Endothelial cell of umbilical vein (primary cell): ENCODE data around the gene APBB2.

Source experiments
- CTCF ChIP-seq, 2 donors: IDR thresholded peaks; 1 replicate in 1 of 2; 2 replicates in 1 of 2; pipeline ENCODE4 v1.5.1; 2011; ENCODE audit warnings: low read length in 2 of 2, mild to moderate bottlenecking in 2 of 2, moderate library complexity in 2 of 2, control low read depth in 1 of 2, inconsistent platforms in 1 of 2, low read depth in 1 of 2; ENCODE audit not compliant: insufficient read depth in 1 of 2; ENCODE audit errors: extremely low read depth in 1 of 2
- EZH2 ChIP-seq: IDR thresholded peaks from 2 replicates; pipeline ENCODE4 v1.6.1; 2012; ENCODE audit warnings: borderline replicate concordance, low read depth, mild to moderate bottlenecking, moderate library complexity, low read length, inconsistent platforms; ENCODE audit not compliant: severe bottlenecking
- GATA2 ChIP-seq: IDR thresholded peaks from 2 replicates; pipeline ENCODE4 v1.7.0; 2011; ENCODE audit warnings: low read depth, mild to moderate bottlenecking, moderate library complexity, mixed read lengths, low read length; ENCODE audit not compliant: insufficient read length, insufficient read depth
- MYC ChIP-seq: IDR thresholded peaks from one replicate; pipeline ENCODE4 v1.6.1; 2011; ENCODE audit warnings: mild to moderate bottlenecking, low read depth, low read length
- POLR2A ChIP-seq: IDR thresholded peaks from 2 replicates; pipeline ENCODE4 v1.6.1; 2012; ENCODE audit warnings: low read depth, mild to moderate bottlenecking, control low read depth, low read length
- POLR2AphosphoS5 ChIP-seq: IDR thresholded peaks from 2 replicates; pipeline ENCODE4 v1.6.1; 2012; ENCODE audit warnings: low read depth, mild to moderate bottlenecking, control low read depth, low read length, moderate library complexity; ENCODE audit not compliant: insufficient read depth

DNA sequence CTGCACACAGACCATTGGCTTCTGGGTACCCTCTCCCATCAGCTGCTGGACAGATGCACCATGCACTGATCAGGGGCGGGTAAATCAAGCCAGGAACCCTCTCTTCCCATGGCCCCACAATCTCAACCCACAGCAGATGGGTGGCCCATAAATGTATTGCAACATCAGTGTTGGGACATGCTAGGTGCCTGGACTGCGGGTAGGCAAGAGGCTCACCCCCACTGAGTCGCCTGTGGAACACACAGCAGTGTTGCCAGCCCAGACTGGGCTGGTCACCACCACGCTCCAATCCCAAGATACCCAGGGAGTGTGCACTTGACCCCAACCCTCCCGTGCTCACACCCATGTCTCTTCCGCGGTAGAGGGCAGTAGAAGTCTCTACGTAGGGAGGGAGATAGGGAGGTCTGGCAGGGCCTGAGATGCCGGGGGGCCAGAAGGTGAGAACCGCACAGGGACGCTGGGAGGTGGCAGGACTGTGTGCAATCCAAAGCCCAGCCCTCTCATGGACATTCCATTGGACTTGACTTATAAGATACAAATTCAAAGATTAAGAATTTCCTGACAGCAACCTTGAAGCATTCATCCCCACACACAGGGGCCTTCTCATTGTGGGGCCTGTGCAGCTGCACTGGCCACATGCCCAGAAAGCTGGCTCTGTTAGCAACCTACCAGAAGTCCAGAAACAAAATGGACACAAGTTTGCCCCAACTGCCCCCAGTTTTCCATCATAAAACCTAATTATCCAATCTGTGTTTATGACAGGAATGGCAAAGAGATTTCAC, 280.9 kb downstream of the APBB2 start:
- TF ChIP-seq CTCF (IDR thresholded peaks at IDR 0.05; ENCODE audit: extremely low read depth in 1 of 2, insufficient read depth in 1 of 2, low read depth in 1 of 2, low read length in 2 of 2), result no peak
- no peak for TF ChIP-seq GATA2
- TF ChIP-seq POLR2AphosphoS5, result no peak
- TF ChIP-seq POLR2A, result no peak
- TF ChIP-seq EZH2, result no peak
- TF ChIP-seq MYC, result no peak
